Measurements from ENCODE around the gene DDIT4L. TPM values are rescaled to one million over a fixed set of nuclear protein-coding genes. Genes with fewer than 3 reads are reported as not detected.
"Not testable (repeated sequence)": the region's sequence is repeated elsewhere in the genome, so short reads cannot be mapped to it uniquely, and the experiment has no call there.

DDIT4L gene
- total RNA-seq, 1 donor from 2014 or later: 0.41 TPM

DNA sequence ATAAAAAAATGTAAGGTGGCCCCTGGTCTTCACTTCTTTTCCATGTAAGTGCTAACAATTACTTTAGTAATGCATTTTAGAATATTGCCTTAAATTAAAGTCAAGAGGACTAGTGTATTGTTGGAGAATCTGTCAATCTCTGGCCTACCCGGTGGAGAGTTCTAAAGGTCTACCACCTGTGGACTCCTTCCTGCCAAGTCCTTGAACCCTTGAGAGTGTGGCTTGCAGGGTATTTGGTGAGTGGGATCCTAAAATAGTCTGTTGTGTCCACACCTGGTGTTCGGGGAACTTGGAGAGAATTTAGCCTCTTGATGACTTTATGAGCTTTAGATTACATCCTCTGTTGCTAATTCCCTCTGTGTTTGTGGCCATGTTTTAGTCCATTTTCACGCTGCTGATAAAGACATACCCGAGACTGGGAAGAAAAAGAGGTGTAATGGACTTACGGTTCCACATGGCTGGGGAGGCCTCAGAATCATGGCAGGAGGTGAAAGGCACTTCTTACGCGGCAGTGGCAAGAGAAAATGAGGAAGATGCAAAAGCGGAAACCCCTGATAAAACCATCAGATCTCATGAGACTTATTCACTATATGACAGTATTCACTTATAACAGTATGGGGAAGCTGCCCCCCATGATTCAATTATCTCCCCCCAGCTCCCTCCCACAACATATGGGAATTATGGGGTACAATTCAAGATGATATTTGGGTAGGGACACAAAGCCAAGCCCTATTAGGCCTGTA is 23.8 kb downstream of the DDIT4L start:
- DNase-seq (ENCODE audit: low spot score in 2 of 2) (no peak), FAIRE-seq (no peak)

DNA sequence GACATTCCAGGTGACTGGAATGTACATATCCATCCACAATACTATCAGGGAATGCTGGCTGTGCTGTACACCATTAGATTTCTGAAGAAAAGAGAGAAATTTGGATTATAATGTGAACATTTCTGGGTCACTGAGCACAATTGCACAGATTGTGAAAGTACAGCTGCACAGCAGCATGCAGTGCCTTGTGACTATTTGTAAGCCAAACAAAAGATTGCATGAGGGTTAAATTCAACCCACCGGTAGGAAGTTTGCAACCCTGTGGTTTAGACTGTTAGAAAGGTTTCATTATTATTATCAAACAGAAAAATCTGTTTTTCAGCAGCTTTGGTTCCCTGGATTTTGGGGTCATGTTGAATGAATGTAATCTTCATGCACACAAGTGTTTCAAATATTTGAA is 24.5 kb downstream of the DDIT4L start:
- no peak for FAIRE-seq
- DNase-seq (ENCODE audit: low spot score in 2 of 2): no peak

DNA sequence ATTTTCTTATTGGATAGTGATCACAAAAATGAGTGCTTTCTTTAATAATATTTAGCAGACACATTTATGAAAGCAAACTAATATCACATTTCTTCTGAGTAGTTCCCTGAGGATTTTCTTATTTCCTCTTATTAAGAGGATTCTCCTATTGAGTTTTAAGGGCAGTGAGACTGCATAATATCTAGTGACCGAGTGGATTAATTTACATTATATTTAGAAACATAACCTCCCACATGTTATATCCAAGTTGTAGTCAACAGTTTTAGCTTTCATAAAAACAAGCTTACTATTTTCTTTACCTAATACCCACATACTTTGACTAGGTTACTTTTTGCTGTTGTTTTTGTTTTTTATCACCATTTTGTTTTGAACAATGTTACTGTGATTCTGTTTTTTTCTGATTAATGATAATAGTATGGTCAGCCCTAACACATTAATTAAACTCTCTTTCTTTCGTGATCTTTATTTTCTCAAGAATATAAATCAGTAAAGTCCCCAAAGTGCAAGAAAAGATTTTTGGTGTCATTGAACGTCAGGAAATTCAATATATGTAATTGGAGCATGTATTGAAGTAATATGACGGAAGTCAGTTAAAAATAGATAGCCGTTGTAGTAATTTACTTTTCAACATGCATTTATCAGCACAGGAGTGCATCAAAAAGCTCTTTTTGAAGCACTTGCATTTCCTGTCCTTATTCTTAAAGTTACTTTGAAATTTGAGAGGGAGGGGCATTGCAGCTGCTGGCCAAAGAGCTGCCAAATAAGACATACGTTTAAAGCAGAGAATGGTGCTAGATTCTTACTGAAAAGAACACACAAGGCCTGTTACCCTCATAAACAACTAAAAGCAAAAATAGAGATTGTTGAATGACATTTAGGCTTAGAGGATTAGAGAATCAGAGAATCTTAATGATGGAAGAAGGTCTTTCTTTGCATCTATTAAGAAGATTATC is 25.2 kb downstream of the DDIT4L start:
- no peak for DNase-seq (ENCODE audit: low spot score in 2 of 2)
- FAIRE-seq: no peak

DNA sequence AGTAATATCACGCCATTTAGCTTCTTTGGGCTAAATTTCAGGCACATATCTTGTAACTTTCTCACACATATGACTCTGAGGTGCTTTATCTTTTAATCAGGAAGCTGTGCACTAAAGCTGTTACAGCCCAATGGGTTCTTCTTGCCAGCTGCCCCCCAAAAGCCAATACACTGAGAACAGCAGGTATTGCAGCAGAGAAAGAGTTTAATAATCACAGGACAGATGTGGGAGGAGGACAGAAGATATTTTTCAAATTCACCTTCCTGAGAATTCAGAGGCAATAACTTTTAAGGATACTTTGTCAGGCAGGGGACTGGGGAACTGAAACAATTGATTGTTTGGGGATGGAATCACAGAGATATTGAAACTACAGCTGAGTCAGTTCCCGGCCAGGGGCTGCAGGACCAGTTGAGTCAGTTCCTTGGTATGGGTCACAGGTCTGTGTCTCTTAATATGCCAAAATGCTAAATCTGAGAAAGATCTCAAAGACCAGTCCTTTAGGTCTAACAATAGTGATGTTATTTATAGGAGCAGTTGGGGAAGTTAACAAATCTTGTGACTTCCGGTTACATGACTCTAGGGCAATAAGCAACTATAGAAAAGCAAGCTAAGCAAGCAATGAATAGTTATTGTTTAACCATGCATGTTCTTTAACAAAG is 28.1 kb downstream of the DDIT4L start:
- no peak for DNase-seq (ENCODE audit: low spot score in 2 of 2)
- no peak for FAIRE-seq

DNA sequence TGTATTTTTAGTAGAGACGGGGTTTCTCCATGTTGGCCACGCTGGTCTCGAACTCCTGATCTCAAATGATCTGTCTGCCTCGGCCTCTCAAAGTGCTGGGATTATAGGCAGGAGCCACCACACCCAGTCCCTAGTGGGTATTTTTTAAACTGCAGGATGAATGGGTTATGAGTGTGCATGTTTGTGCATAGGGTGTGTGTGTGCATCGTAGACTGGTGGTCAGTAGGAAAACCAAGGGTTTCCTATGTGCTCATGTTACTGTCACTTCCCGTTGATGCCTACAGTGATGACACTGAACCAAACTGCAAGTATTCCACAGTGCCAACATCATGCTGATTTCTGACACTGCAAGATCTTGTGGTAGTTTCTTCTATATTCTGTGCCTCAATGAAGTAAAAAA is 41.1 kb downstream of the DDIT4L start:
- FAIRE-seq (no peak), DNase-seq (ENCODE audit: low spot score in 2 of 2) (no peak)

DNA sequence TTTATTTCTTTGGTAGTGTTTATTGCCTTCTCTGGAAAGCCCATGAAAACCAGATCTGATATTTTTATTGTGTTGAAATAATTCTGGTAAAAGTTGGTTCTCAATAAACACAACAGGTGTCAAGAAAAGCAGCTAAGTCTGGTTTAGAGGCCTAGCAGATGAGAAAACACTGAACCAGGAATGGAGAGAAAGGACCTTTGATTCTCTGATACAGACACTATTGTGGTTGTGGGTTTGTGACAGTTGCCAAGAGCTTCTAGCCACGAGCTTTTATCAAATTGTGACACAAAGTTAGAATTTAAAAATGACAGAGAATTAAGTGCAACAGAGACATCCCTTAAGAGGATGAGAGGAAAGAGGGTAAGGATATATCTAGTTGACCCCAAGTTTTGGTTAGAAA is 42.6 kb downstream of the DDIT4L start:
- DNase-seq (ENCODE audit: low spot score in 2 of 2): no peak
- no peak for FAIRE-seq

DNA sequence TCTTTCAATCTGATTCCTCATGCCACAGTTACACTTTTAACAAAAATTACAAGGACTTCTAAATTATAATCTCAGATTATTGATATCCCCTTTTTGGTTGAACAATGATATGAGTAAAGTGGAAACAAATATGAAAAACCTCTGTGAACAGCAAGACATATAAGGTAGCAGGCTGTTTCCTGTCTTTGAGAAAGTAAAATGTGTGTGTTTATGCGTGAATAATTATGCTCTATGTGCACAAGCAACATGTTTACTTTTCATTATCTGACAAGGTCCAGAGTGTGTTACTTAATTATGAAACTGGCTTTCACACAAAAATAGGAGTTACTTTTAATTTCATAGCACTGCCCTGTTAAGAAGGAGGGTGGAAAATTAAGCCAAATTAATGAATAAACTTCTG is 43.1 kb downstream of the DDIT4L start:
- FAIRE-seq (no peak), DNase-seq (ENCODE audit: low spot score in 2 of 2) (no peak)

DNA sequence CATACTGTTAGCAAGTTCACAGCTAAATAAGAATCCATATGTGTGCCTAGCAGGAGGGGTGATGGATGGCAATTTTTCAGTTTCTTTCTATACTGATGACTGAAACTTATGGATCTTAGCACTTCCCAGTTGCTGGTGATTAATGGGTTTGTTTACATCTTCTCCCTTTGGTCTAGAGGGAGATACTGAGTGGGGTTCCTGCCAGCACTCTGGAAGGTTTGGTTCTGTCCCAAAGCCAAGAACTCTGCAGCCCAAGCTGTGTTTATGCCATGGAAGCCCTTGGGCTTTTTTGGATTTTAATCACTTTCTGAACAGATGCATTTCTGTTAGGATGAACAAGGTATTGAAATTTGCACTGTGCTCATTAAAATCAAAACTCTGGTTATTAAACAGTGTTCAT is 43.5 kb downstream of the DDIT4L start:
- no peak for FAIRE-seq
- no peak for DNase-seq (ENCODE audit: low spot score in 2 of 2)

DNA sequence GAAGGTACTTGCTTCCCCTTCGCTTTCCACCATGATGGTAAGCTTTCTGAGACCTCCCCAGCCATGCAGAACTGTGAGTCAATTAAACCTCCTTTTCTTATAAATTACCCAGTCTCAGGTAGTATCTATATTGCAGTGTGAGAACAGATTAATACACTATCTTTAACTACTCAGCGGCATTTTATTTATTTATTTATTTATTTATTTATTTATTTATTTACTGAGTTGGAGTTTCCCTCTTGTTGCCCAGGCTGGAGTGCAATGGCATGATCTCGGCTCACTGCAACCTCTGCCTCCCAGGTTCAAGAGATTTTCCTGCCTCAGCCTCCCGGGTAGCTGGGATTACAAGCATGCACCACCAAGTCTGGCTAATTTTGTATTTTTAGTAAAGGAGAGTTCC is 52.9 kb downstream of the DDIT4L start:
- FAIRE-seq; DNase-seq (ENCODE audit: low spot score in 2 of 2): not testable (repeated sequence)

Other genes with a start within 250 kb of the DDIT4L start
- gene DNAJB14, start 243.8 kb downstream of the DDIT4L start, total RNA-seq: 97.4 TPM
- 119 TPM for gene H2AZ1, start 240.2 kb downstream of the DDIT4L start, total RNA-seq